HuH-7.5 (cell line): ENCODE data around the gene SPACA4.

Experiments
- DNase-seq: peaks from one replicate; pipeline ENCODE4 v3.0.0; 2011; ENCODE audit warnings: low spot score

SPACA4 gene

DNA sequence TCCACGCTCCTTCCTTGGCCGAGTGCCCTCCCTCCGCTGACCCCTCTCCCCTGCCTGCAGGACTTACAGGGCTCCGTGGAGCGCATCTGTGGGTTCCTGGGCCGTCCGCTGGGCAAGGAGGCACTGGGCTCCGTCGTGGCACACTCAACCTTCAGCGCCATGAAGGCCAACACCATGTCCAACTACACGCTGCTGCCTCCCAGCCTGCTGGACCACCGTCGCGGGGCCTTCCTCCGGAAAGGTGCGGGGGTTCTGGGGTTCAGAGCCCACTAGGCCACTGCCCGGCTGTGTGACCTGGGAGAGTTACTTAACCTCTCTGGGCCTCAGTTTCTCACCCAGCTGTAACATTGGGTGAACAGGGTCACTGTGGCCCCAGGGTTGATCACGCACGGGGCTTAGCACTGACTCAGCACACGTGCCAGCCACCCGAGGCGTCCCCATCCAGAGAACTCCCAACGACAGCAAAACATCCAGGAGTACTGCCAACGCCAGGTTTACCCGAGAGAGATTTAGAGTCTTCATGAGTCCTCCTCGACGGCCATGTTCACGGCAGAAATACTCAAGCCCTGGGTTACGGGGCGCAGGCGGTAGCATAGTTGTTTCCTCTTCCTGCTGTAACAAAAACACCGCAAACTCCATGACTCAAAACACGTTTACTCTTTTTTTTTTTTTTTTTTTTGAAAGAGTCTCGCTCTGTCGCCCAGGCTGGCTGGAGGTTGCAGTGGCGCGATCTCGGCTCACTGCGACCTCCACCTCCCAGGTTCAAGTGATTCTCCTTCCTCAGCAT is 9.7 kb upstream of the SPACA4 start:
- no peak for DNase-seq

GRCh38 chr19:48598996-48599700 is 7.4 kb upstream of the SPACA4 start:
- DNase-seq, result no peak

DNA sequence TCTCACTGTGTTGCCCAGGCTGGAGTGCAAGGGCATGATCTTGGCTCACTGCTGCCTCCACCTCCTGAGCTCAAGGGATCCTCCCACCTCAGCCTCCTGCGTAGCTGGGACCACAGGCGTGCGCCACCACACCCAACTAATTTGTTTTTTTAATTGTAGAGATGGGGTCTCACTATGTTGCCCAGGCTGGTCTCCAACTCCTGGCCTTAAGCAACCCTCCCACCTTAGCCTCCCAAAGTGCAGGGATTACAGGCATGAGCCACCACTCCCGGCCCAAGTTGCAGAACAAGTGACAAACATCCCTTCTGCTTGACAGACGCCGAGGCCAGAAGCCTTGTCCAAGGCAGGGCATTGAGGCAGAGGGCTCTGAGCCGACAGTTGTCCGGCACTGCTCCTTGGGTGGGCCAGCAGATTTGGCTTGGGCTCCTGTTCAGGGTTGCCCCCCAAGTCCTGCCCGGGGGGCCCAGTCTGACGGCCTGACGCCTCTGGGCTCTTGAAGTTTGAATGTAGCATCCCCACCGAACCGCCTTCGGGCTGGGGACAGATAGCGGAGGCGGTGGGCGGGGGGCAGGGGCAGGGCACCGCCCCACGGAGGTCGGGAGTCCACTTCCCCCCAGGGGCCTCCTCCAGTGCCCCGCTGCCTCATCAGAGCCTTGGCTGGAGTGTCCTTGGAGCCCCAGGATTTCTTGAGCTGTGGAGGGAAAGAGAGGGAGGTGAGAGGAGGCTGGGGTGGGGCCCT is 5.7 kb upstream of the SPACA4 start:
- DNase-seq, result peak; percentile 8

- DNase-seq, result no peak
Observed at GRCh38 chr19:48603001-48603400, 3.5 kb upstream of the SPACA4 start.

DNA sequence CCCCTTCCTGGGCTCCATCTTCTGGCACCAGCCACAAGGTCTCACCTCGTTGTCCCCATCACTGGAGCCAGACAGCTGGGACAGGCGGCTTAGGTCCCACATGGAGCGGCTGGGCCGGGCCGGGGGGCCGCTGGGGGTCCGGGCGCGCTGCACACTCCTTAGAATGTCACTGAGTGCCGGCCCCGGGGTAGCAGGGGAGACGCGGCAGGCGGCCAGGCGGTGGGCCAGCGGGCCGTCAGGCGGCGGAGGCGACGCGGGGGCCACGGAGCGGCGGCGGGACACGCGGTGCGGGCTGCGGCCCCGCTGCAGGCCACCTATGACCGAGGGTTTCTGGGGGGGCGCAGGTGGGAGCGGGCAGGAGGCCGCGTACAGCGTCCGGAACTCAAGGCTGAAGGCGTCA is 3.1 kb upstream of the SPACA4 start:
- no peak for DNase-seq

DNA sequence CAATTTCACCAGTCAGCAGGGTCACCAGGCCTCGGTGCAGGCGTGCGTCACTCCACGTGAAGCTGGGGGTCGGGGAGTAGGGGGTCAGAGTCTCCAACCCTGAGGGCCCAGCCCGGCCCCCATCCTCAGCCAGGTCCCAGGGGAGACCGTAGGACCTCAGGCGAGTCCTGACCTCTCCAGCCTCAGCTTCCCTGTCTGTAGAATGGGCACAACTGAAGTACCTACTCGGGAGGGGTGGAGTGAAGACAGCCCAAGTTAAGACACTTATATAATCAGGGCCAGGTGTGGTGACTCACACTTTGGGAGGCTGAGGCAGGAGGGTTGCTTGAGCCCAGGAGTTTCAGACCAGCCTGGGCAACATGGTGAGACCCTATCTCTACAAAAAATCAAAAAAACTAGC is 2.7 kb upstream of the SPACA4 start:
- no peak for DNase-seq

GRCh38 chr19:48607359-48607755 is 815 bp downstream of the SPACA4 start:
- DNase-seq, result no peak

DNA sequence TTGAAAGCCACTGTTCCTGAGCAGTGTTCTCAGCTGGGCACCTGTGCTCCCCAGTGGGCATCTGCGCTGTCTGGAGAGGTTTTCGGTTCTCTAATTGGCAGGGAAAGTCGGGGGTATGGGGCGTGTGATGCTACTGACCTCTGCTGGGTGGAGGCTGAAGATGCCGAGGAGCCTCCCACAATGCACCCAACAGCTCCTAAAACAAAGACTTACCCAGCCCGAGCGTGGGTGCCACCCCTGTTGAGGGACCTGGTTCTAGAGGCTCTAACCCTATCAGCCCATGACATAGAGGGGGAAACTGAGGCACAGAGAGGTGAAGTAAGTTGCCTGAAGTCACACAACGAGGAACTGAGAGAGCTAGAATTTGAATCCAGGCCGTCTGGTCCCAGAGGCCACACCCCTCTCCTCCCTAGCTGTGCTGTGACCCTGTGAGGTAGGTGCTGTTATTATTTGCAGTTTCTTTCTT is 2.3 kb downstream of the SPACA4 start:
- DNase-seq, result peak; percentile 79

GRCh38 chr19:48609571-48610108 is 3.1 kb downstream of the SPACA4 start:
- no peak for DNase-seq

GRCh38 chr19:48611872-48612271 is 5.3 kb downstream of the SPACA4 start:
- no peak for DNase-seq

- DNase-seq, result no peak
Observed at GRCh38 chr19:48613024-48613851, 6.7 kb downstream of the SPACA4 start.

DNA sequence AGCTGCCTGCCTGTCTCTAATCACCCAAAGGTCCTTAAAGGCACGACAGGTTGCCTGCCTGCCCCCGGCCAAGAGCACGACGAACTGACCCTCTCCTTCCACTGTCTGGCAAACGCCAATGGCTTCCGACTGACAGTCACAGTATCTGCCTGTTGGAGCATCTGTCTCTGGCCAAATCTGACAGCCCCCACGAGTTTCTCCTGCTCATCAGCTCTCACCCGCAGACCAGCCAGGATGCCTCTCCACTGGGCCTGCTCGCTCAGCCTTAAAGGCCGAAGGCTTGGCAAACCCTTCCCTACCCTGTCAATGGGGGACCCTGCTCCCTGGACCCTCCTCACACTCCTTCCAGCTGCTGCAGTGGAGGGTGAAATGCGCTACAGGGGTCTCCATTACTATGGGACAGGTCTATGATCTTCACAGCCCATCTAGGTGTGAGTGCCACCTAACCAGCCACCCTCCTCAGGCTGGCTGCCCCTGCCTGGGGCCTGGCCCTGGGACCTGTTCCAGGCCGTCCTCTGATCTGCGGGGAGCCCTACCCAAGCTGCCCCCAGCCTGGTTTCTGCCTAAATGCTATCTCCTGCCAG is 7.4 kb downstream of the SPACA4 start:
- no peak for DNase-seq

- DNase-seq, result peak; percentile 72
Observed at GRCh38 chr19:48614436-48615230, 8.1 kb downstream of the SPACA4 start, which contains the start of gene FAM83E. TSS of gene FAM83E (minus strand) at chr19:48615076. CDS start at chr19:48613372, 1,704 bp downstream.

DNA sequence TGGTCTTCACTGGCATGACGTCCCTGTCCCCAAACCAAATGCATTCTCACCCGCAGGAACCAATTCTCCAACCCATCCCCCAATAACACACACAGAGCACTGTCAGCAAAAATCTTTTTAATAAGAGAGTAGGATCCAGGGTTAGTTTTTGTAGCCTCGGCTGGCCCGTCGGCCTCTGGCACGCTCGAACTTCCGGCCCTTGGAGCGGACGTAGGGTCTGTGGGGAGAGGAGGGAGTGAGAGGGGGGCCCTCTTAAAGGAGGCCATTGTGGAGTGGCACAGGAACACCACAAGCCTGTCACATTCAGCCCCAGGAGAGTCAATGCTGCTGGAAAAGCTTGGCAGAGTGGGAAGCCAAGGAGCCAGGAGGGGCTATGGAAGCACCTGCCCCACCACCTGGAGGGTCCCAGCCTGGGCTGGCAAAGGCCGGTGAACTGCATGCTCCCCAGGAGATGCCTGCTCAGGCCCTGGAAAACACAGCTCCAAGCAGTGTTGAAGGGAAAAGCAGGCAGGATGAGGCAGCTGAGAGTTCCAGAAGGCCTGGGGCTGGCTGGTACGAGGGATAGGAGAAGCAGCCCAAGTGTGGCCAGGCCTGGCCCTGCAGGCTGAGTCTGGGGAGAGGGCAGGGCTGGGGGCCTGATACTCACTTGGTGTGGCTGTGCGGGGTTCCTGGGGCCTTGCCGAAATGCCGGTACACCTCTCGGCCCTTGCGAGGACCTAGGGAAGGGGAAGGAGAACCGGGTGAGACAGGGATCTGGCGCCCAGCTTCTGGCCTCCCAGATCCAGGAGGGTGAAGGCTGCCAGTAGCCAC is 8.9 kb downstream of the SPACA4 start:
- DNase-seq, result no peak

GRCh38 chr19:48616041-48616436 is 9.5 kb downstream of the SPACA4 start:
- DNase-seq, result no peak

DNA sequence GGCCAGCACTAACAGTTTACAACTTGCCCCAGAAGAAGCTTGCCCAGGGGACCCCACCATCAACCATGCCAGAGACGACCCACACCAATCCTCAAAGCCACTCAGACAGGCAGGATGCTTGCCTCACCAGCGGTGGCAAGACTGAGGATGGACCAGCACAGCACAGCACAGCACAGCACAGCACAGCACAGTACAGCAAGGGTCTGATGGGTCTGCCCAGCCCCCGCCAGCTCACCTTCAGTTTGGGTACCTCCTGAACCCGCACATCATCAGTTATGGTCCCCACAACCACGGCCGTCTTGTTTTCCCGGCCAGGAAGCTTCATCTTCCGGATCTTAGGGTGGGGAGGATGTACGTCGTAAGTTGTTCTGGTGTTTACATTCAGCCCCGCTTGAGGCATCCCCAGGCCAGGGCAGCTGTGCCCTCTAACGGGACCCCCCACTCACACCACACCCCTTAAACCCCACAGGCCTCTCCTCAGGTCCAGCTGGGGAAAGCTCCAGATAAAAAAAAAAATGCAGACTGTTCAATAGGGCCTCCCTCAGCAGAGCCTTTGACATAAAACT is 10.0 kb downstream of the SPACA4 start:
- DNase-seq, result no peak

DNA sequence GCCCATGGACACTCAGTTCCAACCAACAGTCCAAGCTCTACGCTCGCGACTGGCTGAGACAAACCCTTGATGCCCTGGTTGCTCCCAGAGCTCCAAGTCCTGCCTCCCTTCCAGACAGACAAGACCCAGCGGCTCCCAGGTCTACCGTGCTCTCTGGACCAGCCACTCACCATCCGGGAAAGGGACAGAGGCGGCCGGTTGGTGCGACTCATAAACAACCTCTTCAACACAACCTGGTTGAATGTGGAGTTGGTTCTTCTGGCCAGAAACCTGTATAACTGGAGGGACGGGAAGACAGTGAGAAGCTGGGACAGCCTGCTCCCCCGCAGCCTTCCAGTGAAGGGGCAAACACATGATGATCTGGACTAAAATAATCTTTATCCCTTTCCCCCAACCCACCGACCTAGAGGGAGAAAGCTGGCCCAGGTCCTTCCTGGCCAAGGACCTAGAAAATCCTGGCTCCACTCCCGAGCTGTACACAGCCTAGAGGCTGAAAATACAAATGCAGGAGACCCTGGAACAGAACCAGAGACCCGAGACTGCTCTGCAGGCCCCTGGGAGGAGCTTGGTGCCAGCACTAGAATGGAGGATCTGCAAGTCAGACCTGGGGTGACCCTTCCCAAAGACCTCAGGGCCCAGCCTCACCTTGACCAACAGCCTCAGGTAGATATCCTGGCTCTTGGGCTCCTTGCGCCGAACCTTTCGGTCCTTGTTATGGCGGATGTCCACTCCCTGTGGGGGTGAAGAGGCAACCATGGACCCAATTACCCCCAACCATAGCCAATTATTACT is 10.8 kb downstream of the SPACA4 start:
- DNase-seq, result no peak

GRCh38 chr19:48618278-48618915 is 11.9 kb downstream of the SPACA4 start:
- no peak for DNase-seq
